Measurements from ENCODE around the gene DNAJC5.
"Not testable (repeated sequence)": the region's sequence is repeated elsewhere in the genome, so short reads cannot be mapped to it uniquely, and the experiment has no call there.

DNA sequence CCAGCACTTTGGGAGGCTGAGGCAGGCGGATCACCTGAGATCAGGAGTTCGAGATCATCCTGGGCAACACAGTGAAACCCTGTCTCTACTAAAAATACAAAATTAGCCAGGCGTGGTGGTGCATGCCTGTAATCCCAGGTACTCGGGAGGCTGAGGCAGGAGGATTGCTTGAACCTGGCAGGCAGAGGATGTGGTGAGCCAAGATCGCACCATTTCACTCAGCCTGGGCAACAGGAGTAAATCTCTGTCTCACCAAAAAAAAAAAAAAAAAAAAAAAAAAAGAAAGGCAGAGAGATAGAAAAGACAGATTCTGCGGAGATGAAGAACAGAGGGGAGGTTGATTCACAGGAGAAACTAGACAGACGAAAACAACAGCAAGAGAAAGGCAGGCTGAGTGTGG is 81.6 kb downstream of the DNAJC5 start:
- TF ChIP-seq, protein P1, sequence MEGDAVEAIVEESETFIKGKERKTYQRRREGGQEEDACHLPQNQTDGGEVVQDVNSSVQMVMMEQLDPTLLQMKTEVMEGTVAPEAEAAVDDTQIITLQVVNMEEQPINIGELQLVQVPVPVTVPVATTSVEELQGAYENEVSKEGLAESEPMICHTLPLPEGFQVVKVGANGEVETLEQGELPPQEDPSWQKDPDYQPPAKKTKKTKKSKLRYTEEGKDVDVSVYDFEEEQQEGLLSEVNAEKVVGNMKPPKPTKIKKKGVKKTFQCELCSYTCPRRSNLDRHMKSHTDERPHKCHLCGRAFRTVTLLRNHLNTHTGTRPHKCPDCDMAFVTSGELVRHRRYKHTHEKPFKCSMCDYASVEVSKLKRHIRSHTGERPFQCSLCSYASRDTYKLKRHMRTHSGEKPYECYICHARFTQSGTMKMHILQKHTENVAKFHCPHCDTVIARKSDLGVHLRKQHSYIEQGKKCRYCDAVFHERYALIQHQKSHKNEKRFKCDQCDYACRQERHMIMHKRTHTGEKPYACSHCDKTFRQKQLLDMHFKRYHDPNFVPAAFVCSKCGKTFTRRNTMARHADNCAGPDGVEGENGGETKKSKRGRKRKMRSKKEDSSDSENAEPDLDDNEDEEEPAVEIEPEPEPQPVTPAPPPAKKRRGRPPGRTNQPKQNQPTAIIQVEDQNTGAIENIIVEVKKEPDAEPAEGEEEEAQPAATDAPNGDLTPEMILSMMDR (IDR thresholded peaks at IDR 0.05): not testable (repeated sequence)
- TF ChIP-seq POLR2AphosphoS5 (IDR thresholded peaks at IDR 0.05): not testable (repeated sequence)

All from prostate gland (tissue), 2 donors.